Duodenal mucosa (tissue), 2 donors: ENCODE results near the gene BRINP2.

ENCODE experiments used
- H3K27ac ChIP-seq: one replicate; pipeline ENCODE4 v1.7.0; 2013; ENCODE audit warnings: low read depth, low read length
- H3K27me3 ChIP-seq, 2 donors: one replicate each; pipeline ENCODE4 v1.7.0; 2013; ENCODE audit warnings: low read length in 2 of 2, control low read depth in 1 of 2; ENCODE audit not compliant: insufficient read depth in 2 of 2, control insufficient read depth in 1 of 2
- H3K36me3 ChIP-seq, 2 donors: one replicate each; pipeline ENCODE4 v1.7.0; 2013; ENCODE audit warnings: low read length in 2 of 2, control low read depth in 1 of 2; ENCODE audit not compliant: insufficient read depth in 2 of 2, control insufficient read depth in 1 of 2
- H3K4me1 ChIP-seq, 2 donors: one replicate each; pipeline ENCODE4 v1.7.0; 2013; ENCODE audit warnings: low read length in 2 of 2, control low read depth in 1 of 2; ENCODE audit not compliant: insufficient read depth in 2 of 2, control insufficient read depth in 1 of 2
- H3K4me3 ChIP-seq, 2 donors: one replicate each; pipeline ENCODE4 v1.7.0; 2013; ENCODE audit warnings: low read length in 2 of 2, low read depth in 1 of 2
- H3K9ac ChIP-seq, 2 donors: one replicate each; pipeline ENCODE4 v1.7.0; 2013; ENCODE audit warnings: low read length in 2 of 2, low read depth in 1 of 2
- H3K9me3 ChIP-seq, 2 donors: one replicate each; pipeline ENCODE4 v1.7.0; 2013; ENCODE audit warnings: low read length in 2 of 2, control low read depth in 1 of 2; ENCODE audit not compliant: control insufficient read depth in 1 of 2

The BRINP2 gene

DNA sequence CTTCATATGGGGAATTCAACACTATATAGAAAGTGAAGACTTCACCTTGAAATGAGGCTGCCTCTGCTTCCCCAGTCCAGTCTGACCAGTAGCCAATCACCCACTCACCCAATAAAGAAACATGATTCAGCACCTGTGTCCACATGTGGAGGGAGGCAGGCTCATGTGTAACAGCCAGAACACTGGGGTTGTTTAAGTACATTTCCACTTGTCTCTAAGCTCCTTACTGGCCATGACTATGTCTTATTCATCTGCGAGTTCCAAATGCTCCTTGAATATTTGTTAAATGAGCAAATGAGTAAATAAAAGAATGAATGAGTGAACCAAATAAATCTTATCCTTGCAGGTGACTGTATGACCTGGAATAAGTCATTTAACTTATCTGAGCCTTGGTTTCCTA is 100.1 kb downstream of the BRINP2 start:
- H3K9ac ChIP-seq: no peak overlapping the region
- peaks cover 0 to 3% of the 10 kb centered on the region in 2 donors for H3K4me1 ChIP-seq
- H3K36me3 ChIP-seq: no peaks in the 10 kb centered on the region
- H3K4me3 ChIP-seq: no peak overlapping the region
- no peaks in the 10 kb centered on the region for H3K9me3 ChIP-seq
- no peak overlapping the region for H3K27ac ChIP-seq
- H3K27me3 ChIP-seq: no peaks in the 10 kb centered on the region

GRCh38 chr1:177273141-177273540 is 102.4 kb downstream of the BRINP2 start:
- no peak overlapping the region for H3K9ac ChIP-seq
- H3K36me3 ChIP-seq: no peaks in the 10 kb centered on the region
- H3K4me3 ChIP-seq: no peak overlapping the region
- no peak overlapping the region for H3K27ac ChIP-seq
- no peaks in the 10 kb centered on the region for H3K27me3 ChIP-seq
- no peaks in the 10 kb centered on the region for H3K9me3 ChIP-seq
- peaks cover 0 to 3% of the 10 kb centered on the region in 2 donors for H3K4me1 ChIP-seq

DNA sequence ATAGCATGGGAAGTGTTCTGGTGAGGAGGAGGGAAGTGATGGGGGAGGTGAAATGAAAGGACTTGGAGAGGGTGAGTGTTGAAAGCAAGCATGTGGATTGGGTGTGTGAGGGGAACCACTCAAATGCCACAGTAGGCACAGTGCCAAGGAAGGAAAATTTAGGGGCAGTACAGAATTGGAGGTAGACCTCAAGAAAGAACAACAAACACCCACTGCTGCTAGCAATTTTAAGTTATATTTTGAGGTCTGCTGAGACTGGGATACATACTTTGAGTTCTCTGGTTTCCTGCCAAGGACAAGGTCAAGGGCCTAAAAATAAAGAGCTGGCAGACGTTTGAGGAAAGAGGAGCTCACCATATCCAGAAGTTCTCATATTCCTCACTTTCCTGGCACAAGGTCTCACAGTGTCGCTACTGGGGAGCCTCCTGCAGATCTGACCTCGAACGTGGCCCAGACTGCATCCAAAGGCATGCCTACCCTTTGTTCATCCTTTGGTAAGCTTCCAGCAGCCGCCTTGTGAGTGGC is 104.0 kb downstream of the BRINP2 start:
- H3K36me3 ChIP-seq: no peaks in the 10 kb centered on the region
- no peaks in the 10 kb centered on the region for H3K9me3 ChIP-seq
- no peaks in the 10 kb centered on the region for H3K27me3 ChIP-seq
- peaks cover 0 to 3% of the 10 kb centered on the region in 2 donors for H3K4me1 ChIP-seq
- no peak overlapping the region for H3K27ac ChIP-seq
- no peak overlapping the region for H3K9ac ChIP-seq
- H3K4me3 ChIP-seq: no peak overlapping the region

DNA sequence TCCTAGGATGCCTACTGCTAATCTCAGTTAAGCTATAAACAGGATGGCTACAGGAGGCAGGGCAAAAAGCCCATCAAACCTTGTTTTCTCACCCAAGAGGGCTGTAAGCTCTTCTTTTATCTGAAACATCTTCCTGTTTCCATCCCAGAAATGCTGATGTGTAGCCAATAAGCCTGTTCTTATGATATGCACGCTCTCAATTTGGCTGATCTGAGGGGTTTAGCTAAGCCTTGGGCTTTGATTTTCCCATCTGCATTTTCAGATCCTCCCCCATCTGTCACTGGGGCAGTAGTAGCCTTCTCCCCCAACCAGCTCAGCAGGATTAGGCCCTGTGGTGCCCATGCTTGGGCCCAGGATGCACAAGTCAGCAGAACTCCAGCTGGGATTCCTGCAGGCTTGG is 105.0 kb downstream of the BRINP2 start:
- H3K9me3 ChIP-seq: no peaks in the 10 kb centered on the region
- H3K4me3 ChIP-seq: no peak overlapping the region
- H3K36me3 ChIP-seq: no peaks in the 10 kb centered on the region
- peaks cover 0 to 3% of the 10 kb centered on the region in 2 donors for H3K4me1 ChIP-seq
- no peak overlapping the region for H3K9ac ChIP-seq
- no peaks in the 10 kb centered on the region for H3K27me3 ChIP-seq
- no peak overlapping the region for H3K27ac ChIP-seq

GRCh38 chr1:177278626-177279390 is 108.0 kb downstream of the BRINP2 start:
- no peak overlapping the region for H3K27ac ChIP-seq
- no peak overlapping the region for H3K9ac ChIP-seq
- H3K27me3 ChIP-seq: no peaks in the 10 kb centered on the region
- no peaks in the 10 kb centered on the region for H3K36me3 ChIP-seq
- peaks cover 0 to 3% of the 10 kb centered on the region in 2 donors for H3K4me1 ChIP-seq
- H3K4me3 ChIP-seq: no peak overlapping the region
- no peaks in the 10 kb centered on the region for H3K9me3 ChIP-seq

DNA sequence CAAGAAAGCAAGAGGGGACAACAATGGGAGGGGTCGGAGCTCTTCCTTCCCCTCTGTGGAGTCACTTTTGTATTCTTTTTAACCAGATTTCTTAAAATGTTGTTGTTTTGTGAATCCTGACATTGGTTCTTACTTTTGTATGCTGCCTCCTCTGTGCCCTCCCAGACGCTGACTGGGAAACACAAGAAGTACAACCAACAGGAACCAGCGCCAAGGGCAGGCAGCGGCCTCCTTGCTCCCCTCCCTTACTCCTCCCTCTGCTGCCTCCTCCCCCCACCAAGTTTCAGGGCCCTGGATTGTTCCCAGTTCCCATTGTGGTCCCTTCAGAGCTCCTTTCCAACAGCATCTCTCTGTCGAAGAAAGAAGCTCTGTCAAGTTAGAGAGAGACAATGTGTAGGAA is 111.1 kb downstream of the BRINP2 start:
- no peaks in the 10 kb centered on the region for H3K36me3 ChIP-seq
- H3K4me1 ChIP-seq: no peaks in the 10 kb centered on the region
- no peaks in the 10 kb centered on the region for H3K9me3 ChIP-seq
- no peaks in the 10 kb centered on the region for H3K27me3 ChIP-seq
- H3K9ac ChIP-seq: no peak overlapping the region
- no peak overlapping the region for H3K4me3 ChIP-seq
- H3K27ac ChIP-seq: no peak overlapping the region

GRCh38 chr1:177282976-177283375 is 112.2 kb downstream of the BRINP2 start:
- no peak overlapping the region for H3K4me3 ChIP-seq
- no peaks in the 10 kb centered on the region for H3K36me3 ChIP-seq

GRCh38 chr1:177283380-177283779 is 112.6 kb downstream of the BRINP2 start:
- Histone ChIP-seq H3K36me3 (no peaks in the 10 kb centered on the region), H3K4me3 (no peak overlapping the region), H3K9ac (no peak overlapping the region), H3K9me3 (no peaks in the 10 kb centered on the region), H3K27ac (no peak overlapping the region), H3K4me1 (no peaks in the 10 kb centered on the region), H3K27me3 (no peaks in the 10 kb centered on the region)

More at GRCh38 chr1:177282976-177283375, 112.2 kb downstream of the BRINP2 start:
- Histone ChIP-seq H3K9me3 (no peaks in the 10 kb centered on the region), H3K27ac (no peak overlapping the region), H3K27me3 (no peaks in the 10 kb centered on the region), H3K9ac (no peak overlapping the region), H3K4me1 (no peaks in the 10 kb centered on the region)

- H3K36me3 ChIP-seq: no peaks in the 10 kb centered on the region
- no peaks in the 10 kb centered on the region for H3K27me3 ChIP-seq
- no peak overlapping the region for H3K4me3 ChIP-seq
- no peaks in the 10 kb centered on the region for H3K4me1 ChIP-seq
- no peaks in the 10 kb centered on the region for H3K9me3 ChIP-seq
- H3K9ac ChIP-seq: no peak overlapping the region
- no peak overlapping the region for H3K27ac ChIP-seq
Measured at GRCh38 chr1:177286396-177286795, 115.6 kb downstream of the BRINP2 start.

GRCh38 chr1:177287270-177287669 is 116.5 kb downstream of the BRINP2 start:
- H3K36me3 ChIP-seq: no peaks in the 10 kb centered on the region
- H3K9ac ChIP-seq: no peak overlapping the region
- H3K4me1 ChIP-seq: no peaks in the 10 kb centered on the region
- no peak overlapping the region for H3K4me3 ChIP-seq
- H3K9me3 ChIP-seq: no peaks in the 10 kb centered on the region
- H3K27me3 ChIP-seq: no peaks in the 10 kb centered on the region
- H3K27ac ChIP-seq: no peak overlapping the region
